Neural cell (in vitro differentiated cells): ENCODE results near the gene SKIC3.

Experiments used
- CTCF ChIP-seq: fragments of 450-650 bp; IDR thresholded peaks from 2 replicates; pipeline ENCODE4 v1.5.1; 2014; ENCODE audit warnings: antibody characterized with exemption, mild to moderate bottlenecking, moderate library complexity; ENCODE audit not compliant: poor library complexity, severe bottlenecking
- MXI1 ChIP-seq: fragments of 450-650 bp; conservative IDR thresholded peaks from 2 replicates; pipeline ENCODE4 v1.6.1; 2014; ENCODE audit warnings: antibody characterized with exemption, mild to moderate bottlenecking; ENCODE audit not compliant: poor library complexity, severe bottlenecking
- TAF1 ChIP-seq: IDR thresholded peaks from 2 replicates; pipeline ENCODE4 v1.6.1; 2012; ENCODE audit warnings: low read depth

DNA sequence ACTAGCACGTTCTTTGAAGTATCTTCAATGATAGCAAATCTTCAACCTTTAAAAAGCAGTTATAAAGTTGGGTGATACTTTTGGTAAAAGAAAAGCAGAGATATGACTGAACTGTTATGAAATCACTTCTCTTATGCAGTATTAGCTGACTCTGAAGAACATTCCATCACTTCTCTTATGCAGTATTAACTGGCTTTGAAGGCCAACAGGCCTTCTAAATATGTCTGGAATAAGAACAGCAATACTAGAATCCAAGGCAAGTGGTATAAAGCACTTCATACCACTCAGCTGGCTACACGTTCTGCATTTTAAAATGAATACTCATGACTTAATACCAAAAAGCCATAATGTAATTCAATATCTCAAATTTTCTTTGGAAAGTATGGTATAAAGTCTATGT is 17.3 kb downstream of the SKIC3 start:
- TF ChIP-seq CTCF (no peak), MXI1 (no peak), TAF1 (no peak)
